Measurements from ENCODE around the gene SPINT4. TPM values are rescaled to one million over a fixed set of nuclear protein-coding genes. Genes with fewer than 3 reads are reported as not detected.
"Not testable (repeated sequence)": the region's sequence is repeated elsewhere in the genome, so short reads cannot be mapped to it uniquely, and the experiment has no call there.

Gene SPINT4
- total RNA-seq, 1 donor: not detected

- Histone ChIP-seq H3K36me3 (ENCODE audit: insufficient read depth, low read length) (no peaks in the 10 kb centered on the region), H3K4me2 (ENCODE audit: insufficient read depth, low read length) (no peak overlapping the region), H3K9me3 (ENCODE audit: low read depth, low read length) (no peaks in the 10 kb centered on the region), H3K4me1 (ENCODE audit: insufficient read depth, low read length) (no peaks in the 10 kb centered on the region), H3K79me2 (ENCODE audit: insufficient read depth, low read length) (no peaks in the 10 kb centered on the region), H4K20me1 (ENCODE audit: insufficient read depth, low read length) (no peaks in the 10 kb centered on the region), H3K27ac (ENCODE audit: low read depth, low read length) (no peak overlapping the region), H3K4me3 (ENCODE audit: insufficient read depth, low read length) (no peak overlapping the region), H2AFZ (ENCODE audit: low read length) (no peak overlapping the region), H3K27me3 (ENCODE audit: insufficient read depth, low read length) (no peaks in the 10 kb centered on the region)
- TF ChIP-seq CTCF (IDR thresholded peaks at IDR 0.05; ENCODE audit: extremely low read depth, low read depth, low read length): no peak
- no peak for DNase-seq (ENCODE audit: insufficient read length, low spot score, missing footprints)
These were observed 26.7 kb upstream of the SPINT4 start for GRCh38 chr20:45695496-45695895.

- Histone ChIP-seq H3K9me3 (ENCODE audit: low read depth, low read length) (no peaks in the 10 kb centered on the region), H3K4me3 (ENCODE audit: insufficient read depth, low read length) (no peak overlapping the region), H2AFZ (ENCODE audit: low read length) (no peak overlapping the region), H3K79me2 (ENCODE audit: insufficient read depth, low read length) (no peaks in the 10 kb centered on the region), H3K27me3 (ENCODE audit: insufficient read depth, low read length) (no peaks in the 10 kb centered on the region), H3K4me2 (ENCODE audit: insufficient read depth, low read length) (no peak overlapping the region), H3K27ac (ENCODE audit: low read depth, low read length) (no peak overlapping the region), H3K4me1 (ENCODE audit: insufficient read depth, low read length) (no peaks in the 10 kb centered on the region), H3K36me3 (ENCODE audit: insufficient read depth, low read length) (no peaks in the 10 kb centered on the region), H4K20me1 (ENCODE audit: insufficient read depth, low read length) (no peaks in the 10 kb centered on the region)
- TF ChIP-seq CTCF (IDR thresholded peaks at IDR 0.05; ENCODE audit: extremely low read depth, low read depth, low read length): no peak
- no peak for DNase-seq (ENCODE audit: insufficient read length, low spot score, missing footprints)
These were observed 21.0 kb upstream of the SPINT4 start for GRCh38 chr20:45701104-45701503.

GRCh38 chr20:45701873-45702272 is 20.3 kb upstream of the SPINT4 start, which contains the start of gene WFDC13:
Gene WFDC13 (plus strand): TSS chr20:45702038. CDS start chr20:45702124, 86 bp downstream.
- no peak within 1 kb of the TSS for H2AFZ ChIP-seq (ENCODE audit: low read length)
- TF ChIP-seq CTCF (IDR thresholded peaks at IDR 0.05; ENCODE audit: extremely low read depth, low read depth, low read length): no peak
- H3K27me3 ChIP-seq (ENCODE audit: insufficient read depth, low read length): no peaks in the 10 kb centered on the region
- H3K4me1 ChIP-seq (ENCODE audit: insufficient read depth, low read length): no peaks in the 10 kb centered on the region
- H3K27ac ChIP-seq (ENCODE audit: low read depth, low read length): no peak within 1 kb of the TSS
- no peak within 1 kb of the TSS for H3K4me2 ChIP-seq (ENCODE audit: insufficient read depth, low read length)
- no peaks in the 10 kb centered on the region for H3K36me3 ChIP-seq (ENCODE audit: insufficient read depth, low read length)
- no peak within 1 kb of the TSS for H3K4me3 ChIP-seq (ENCODE audit: insufficient read depth, low read length)
- no peaks in the 10 kb centered on the region for H3K9me3 ChIP-seq (ENCODE audit: low read depth, low read length)
- H4K20me1 ChIP-seq (ENCODE audit: insufficient read depth, low read length): no peaks in the 10 kb centered on the region
- DNase-seq (ENCODE audit: insufficient read length, low spot score, missing footprints): no peak
- no peaks in the 10 kb centered on the region for H3K79me2 ChIP-seq (ENCODE audit: insufficient read depth, low read length)

GRCh38 chr20:45704969-45705637 is 17.0 kb upstream of the SPINT4 start, which contains the start of gene WFDC10B:
Gene WFDC10B (minus strand): TSS chr20:45705019. CDS start chr20:45685992, 19,027 bp downstream.
- TF ChIP-seq CTCF (IDR thresholded peaks at IDR 0.05; ENCODE audit: extremely low read depth, low read depth, low read length): no peak
- H2AFZ ChIP-seq (ENCODE audit: low read length): no peak within 1 kb of the TSS
- no peak for DNase-seq (ENCODE audit: insufficient read length, low spot score, missing footprints)
- no peaks in the 10 kb centered on the region for H3K9me3 ChIP-seq (ENCODE audit: low read depth, low read length)
- H3K36me3 ChIP-seq (ENCODE audit: insufficient read depth, low read length): no peaks in the 10 kb centered on the region
- H4K20me1 ChIP-seq (ENCODE audit: insufficient read depth, low read length): no peaks in the 10 kb centered on the region
- no peaks in the 10 kb centered on the region for H3K4me1 ChIP-seq (ENCODE audit: insufficient read depth, low read length)
- H3K79me2 ChIP-seq (ENCODE audit: insufficient read depth, low read length): no peaks in the 10 kb centered on the region
- H3K27me3 ChIP-seq (ENCODE audit: insufficient read depth, low read length): no peaks in the 10 kb centered on the region
- H3K4me2 ChIP-seq (ENCODE audit: insufficient read depth, low read length): no peak within 1 kb of the TSS
- H3K27ac ChIP-seq (ENCODE audit: low read depth, low read length): no peak within 1 kb of the TSS
- no peak within 1 kb of the TSS for H3K4me3 ChIP-seq (ENCODE audit: insufficient read depth, low read length)

GRCh38 chr20:45716141-45716688 is 5.9 kb upstream of the SPINT4 start:
- H3K36me3 ChIP-seq (ENCODE audit: insufficient read depth, low read length); H3K4me3 ChIP-seq (ENCODE audit: insufficient read depth, low read length); H3K4me1 ChIP-seq (ENCODE audit: insufficient read depth, low read length); H2AFZ ChIP-seq (ENCODE audit: low read length); H3K9me3 ChIP-seq (ENCODE audit: low read depth, low read length); H3K27me3 ChIP-seq (ENCODE audit: insufficient read depth, low read length); H4K20me1 ChIP-seq (ENCODE audit: insufficient read depth, low read length); H3K4me2 ChIP-seq (ENCODE audit: insufficient read depth, low read length); DNase-seq (ENCODE audit: insufficient read length, low spot score, missing footprints); H3K79me2 ChIP-seq (ENCODE audit: insufficient read depth, low read length); H3K27ac ChIP-seq (ENCODE audit: low read depth, low read length): not testable (repeated sequence)

Measured in osteoblast (primary cell).